HepG2 (cell line): ENCODE measurements around the gene ZNF839. TPM values are rescaled to one million over a fixed set of nuclear protein-coding genes. Genes with fewer than 3 reads are reported as not detected.

Experiments used
- ARHGAP35 ChIP-seq: sonication (generic); formaldehyde crosslinking; IDR thresholded peaks from 2 replicates; pipeline ENCODE4 v1.9.0; 2022; ENCODE audit warnings: mild to moderate bottlenecking, inconsistent platforms, moderate library complexity, missing genetic modification reagents, borderline replicate concordance
- CBFB ChIP-seq: sonication (generic); formaldehyde crosslinking; IDR thresholded peaks from 2 replicates; pipeline ENCODE4 v1.4.0; 2020; ENCODE audit warnings: missing genetic modification reagents
- CHD2 ChIP-seq: IDR thresholded peaks from 2 replicates; pipeline ENCODE4 v1.6.1; 2011; ENCODE audit warnings: low read depth, low read length, improper control_type of control experiment
- FLYWCH1 ChIP-seq: sonication (generic); formaldehyde crosslinking; IDR thresholded peaks from 2 replicates; pipeline ENCODE4 v1.8.1; 2023; ENCODE audit warnings: mild to moderate bottlenecking, missing genetic modification reagents
- GPN1 ChIP-seq: sonication (generic); formaldehyde crosslinking; IDR thresholded peaks from 2 replicates; pipeline ENCODE4 v1.5.1; 2020; ENCODE audit warnings: missing genetic modification reagents, borderline replicate concordance
- HDAC2 ChIP-seq: sonication (generic); formaldehyde crosslinking; IDR thresholded peaks from 2 replicates; pipeline ENCODE4 v1.4.0; 2020; ENCODE audit warnings: missing genetic modification reagents
- KDM1A ChIP-seq: IDR thresholded peaks from 2 replicates; pipeline ENCODE4 v1.6.1; 2016; ENCODE audit warnings: missing compliant biosample characterization
- MYPOP ChIP-seq: sonication (generic); formaldehyde crosslinking; IDR thresholded peaks from 2 replicates; pipeline ENCODE4 v1.8.1; 2023; ENCODE audit warnings: mild to moderate bottlenecking, moderate library complexity, missing genetic modification reagents
- PBX3 ChIP-seq: sonication (generic); formaldehyde crosslinking; IDR thresholded peaks from 2 replicates; pipeline ENCODE4 v1.8.1; 2023; ENCODE audit warnings: missing genetic modification reagents, inconsistent platforms, borderline replicate concordance
- PRDM15 ChIP-seq: sonication (generic); formaldehyde crosslinking; IDR thresholded peaks from 2 replicates; pipeline ENCODE4 v1.4.0; 2020; ENCODE audit warnings: missing genetic modification reagents
- PRMT3 ChIP-seq: sonication (generic); formaldehyde crosslinking; IDR thresholded peaks from 2 replicates; pipeline ENCODE4 v1.8.1; 2022; ENCODE audit warnings: low read depth, mild to moderate bottlenecking, moderate library complexity, missing genetic modification reagents, borderline replicate concordance
- RELA ChIP-seq: sonication (generic); formaldehyde crosslinking; IDR thresholded peaks from 2 replicates; pipeline ENCODE4 v1.4.0; 2020; ENCODE audit warnings: missing genetic modification reagents
- REPIN1 ChIP-seq: sonication (generic); formaldehyde crosslinking; IDR thresholded peaks from 2 replicates; pipeline ENCODE4 v1.8.0; 2022; ENCODE audit warnings: missing genetic modification reagents, low read depth, mild to moderate bottlenecking, borderline replicate concordance
- SP2 ChIP-seq: sonication (generic); formaldehyde crosslinking; IDR thresholded peaks from 2 replicates; pipeline ENCODE4 v1.5.1; 2020; ENCODE audit warnings: mild to moderate bottlenecking, missing genetic modification reagents
- TIGD3 ChIP-seq: sonication (generic); formaldehyde crosslinking; IDR thresholded peaks from 2 replicates; pipeline ENCODE4 v1.5.1; 2020; ENCODE audit warnings: mild to moderate bottlenecking, missing genetic modification reagents, borderline replicate concordance
- YEATS2 ChIP-seq: sonication (generic); formaldehyde crosslinking; IDR thresholded peaks from 2 replicates; pipeline ENCODE4 v1.4.0; 2020; ENCODE audit warnings: missing genetic modification reagents, borderline replicate concordance
- ZBTB21 ChIP-seq: sonication (generic); formaldehyde crosslinking; IDR thresholded peaks from 2 replicates; pipeline ENCODE4 v1.4.0; 2020; ENCODE audit warnings: missing genetic modification reagents
- ZFP1 ChIP-seq: IDR thresholded peaks from 2 replicates; pipeline ENCODE4 v1.6.1; 2016
- ZNF205 ChIP-seq: IDR thresholded peaks from 2 replicates; pipeline ENCODE4 v1.6.1; 2018; ENCODE audit warnings: missing biosample characterization, missing genetic modification reagents
- ZNF597 ChIP-seq: sonication (generic); formaldehyde crosslinking; IDR thresholded peaks from 2 replicates; pipeline ENCODE4 v1.5.0; 2020; ENCODE audit warnings: missing genetic modification reagents
- ZNF777 ChIP-seq: sonication (generic); formaldehyde crosslinking; IDR thresholded peaks from 2 replicates; pipeline ENCODE4 v1.4.0; 2020; ENCODE audit warnings: missing genetic modification reagents
- ZSCAN29 ChIP-seq: sonication (generic); formaldehyde crosslinking; conservative IDR thresholded peaks from 2 replicates; pipeline ENCODE4 v1.4.0; 2020; ENCODE audit warnings: mild to moderate bottlenecking, missing genetic modification reagents
- polyA plus RNA-seq, 8 experiments: library from polyadenylated mRNA; depleted of rRNA in 3 of 8; stranded (reverse) in 7 of 8; unstranded in 1 of 8; fragments of >200 nt; fragmentation: Illumina TruSeq in 4 of 8; extraction: Trizol in 4 of 8; gene quantifications; 2 replicates each; pipeline versions ENCODE4 v1.2.1 to v1.2.3, GENCODE V29; 2011 to 2016; ENCODE audit warnings: low read depth in 4 of 8, missing spikeins in 1 of 8, mixed read lengths in 1 of 8; ENCODE audit not compliant: insufficient read depth in 1 of 8
- total RNA-seq, 5 experiments: library from RNA; depleted of rRNA; stranded (reverse); fragments of >200 nt; fragmentation: Illumina TruSeq; extraction: Trizol; gene quantifications; 2 replicates each; pipeline ENCODE4 v1.2.3, GENCODE V29; 2016; ENCODE audit warnings: low read depth in 1 of 5

ZNF839 gene
- total and polyA plus RNA-seq, 2 of the 13 experiments (the other 11 are each of a cell fraction or from before 2014, with no cell fraction given) = 11.1 to 12.8 TPM

GRCh38 chr14:102314242-102315011 lies 5.1 kb upstream of the ZNF839 start (continued):
- TF ChIP-seq PRDM15 (peak; percentile 31; the same call in 1 of the 2 replicates), CHD2 (no peak), CBFB (0 out of 2 replicates have a peak, but pooled peaks have one; percentile 42), PBX3 (CRISPR knock-in tag) (no peak), KDM1A (0 out of 2 replicates have a peak, but pooled peaks have one; percentile 26), ARHGAP35 (CRISPR knock-in tag) (no peak; the same call in 1 of the 2 replicates), ZBTB21 (CRISPR knock-in tag) (no peak), TIGD3 (CRISPR knock-in tag) (0 out of 2 replicates have a peak, but pooled peaks have one; percentile 75), MYPOP (CRISPR knock-in tag) (peak; percentile 82), ZNF597 (CRISPR knock-in tag) (no peak), SP2 (CRISPR knock-in tag) (no peak), FLYWCH1 (CRISPR knock-in tag) (no peak), RELA (CRISPR knock-in tag) (no peak), HDAC2 (CRISPR knock-in tag) (peak; percentile 83), REPIN1 (CRISPR knock-in tag) (peak; percentile 50; the same call in 1 of the 2 replicates), GPN1 (CRISPR knock-in tag) (no peak), ZSCAN29 (CRISPR knock-in tag) (peak; percentile 33; the same call in 1 of the 2 replicates), YEATS2 (0 out of 2 replicates have a peak, but pooled peaks have one; percentile 18), ZNF205 (CRISPR knock-in tag) (no peak), ZNF777 (peak; percentile 98), ZFP1 (CRISPR knock-in tag) (no peak), PRMT3 (no peak)
